GM12873 (cell line): ENCODE data around the gene HEATR5A.

Experiments
- TF ChIP-seq, protein P1 (sequence below): IDR thresholded peaks from 2 replicates; pipeline ENCODE4 v1.5.1; 2012; ENCODE audit warnings: low read depth, mild to moderate bottlenecking, moderate library complexity, low read length, control low read depth; ENCODE audit not compliant: insufficient read depth; ENCODE audit errors: missing control alignments

Gene HEATR5A

DNA sequence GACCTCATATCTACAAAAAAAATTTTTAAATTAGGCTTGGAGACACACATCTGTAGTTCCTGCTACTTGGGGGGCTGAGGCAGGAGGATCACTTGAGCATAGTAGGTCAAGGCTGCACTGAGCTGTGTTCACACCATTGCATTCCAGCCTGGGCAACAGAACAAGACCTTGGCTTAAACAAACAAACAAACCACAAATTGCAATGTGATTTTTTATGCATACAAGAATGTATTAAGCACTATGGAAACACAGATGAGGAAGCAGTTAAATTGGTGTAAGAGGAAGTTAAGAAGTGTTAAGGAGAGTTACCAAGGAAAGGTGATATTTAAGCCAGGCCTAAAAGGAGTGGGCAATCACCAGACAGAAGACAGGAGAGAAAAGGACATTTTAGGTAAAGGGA lies 129.1 kb downstream of the HEATR5A start:
- TF ChIP-seq, protein P1, sequence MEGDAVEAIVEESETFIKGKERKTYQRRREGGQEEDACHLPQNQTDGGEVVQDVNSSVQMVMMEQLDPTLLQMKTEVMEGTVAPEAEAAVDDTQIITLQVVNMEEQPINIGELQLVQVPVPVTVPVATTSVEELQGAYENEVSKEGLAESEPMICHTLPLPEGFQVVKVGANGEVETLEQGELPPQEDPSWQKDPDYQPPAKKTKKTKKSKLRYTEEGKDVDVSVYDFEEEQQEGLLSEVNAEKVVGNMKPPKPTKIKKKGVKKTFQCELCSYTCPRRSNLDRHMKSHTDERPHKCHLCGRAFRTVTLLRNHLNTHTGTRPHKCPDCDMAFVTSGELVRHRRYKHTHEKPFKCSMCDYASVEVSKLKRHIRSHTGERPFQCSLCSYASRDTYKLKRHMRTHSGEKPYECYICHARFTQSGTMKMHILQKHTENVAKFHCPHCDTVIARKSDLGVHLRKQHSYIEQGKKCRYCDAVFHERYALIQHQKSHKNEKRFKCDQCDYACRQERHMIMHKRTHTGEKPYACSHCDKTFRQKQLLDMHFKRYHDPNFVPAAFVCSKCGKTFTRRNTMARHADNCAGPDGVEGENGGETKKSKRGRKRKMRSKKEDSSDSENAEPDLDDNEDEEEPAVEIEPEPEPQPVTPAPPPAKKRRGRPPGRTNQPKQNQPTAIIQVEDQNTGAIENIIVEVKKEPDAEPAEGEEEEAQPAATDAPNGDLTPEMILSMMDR: no peak

DNA sequence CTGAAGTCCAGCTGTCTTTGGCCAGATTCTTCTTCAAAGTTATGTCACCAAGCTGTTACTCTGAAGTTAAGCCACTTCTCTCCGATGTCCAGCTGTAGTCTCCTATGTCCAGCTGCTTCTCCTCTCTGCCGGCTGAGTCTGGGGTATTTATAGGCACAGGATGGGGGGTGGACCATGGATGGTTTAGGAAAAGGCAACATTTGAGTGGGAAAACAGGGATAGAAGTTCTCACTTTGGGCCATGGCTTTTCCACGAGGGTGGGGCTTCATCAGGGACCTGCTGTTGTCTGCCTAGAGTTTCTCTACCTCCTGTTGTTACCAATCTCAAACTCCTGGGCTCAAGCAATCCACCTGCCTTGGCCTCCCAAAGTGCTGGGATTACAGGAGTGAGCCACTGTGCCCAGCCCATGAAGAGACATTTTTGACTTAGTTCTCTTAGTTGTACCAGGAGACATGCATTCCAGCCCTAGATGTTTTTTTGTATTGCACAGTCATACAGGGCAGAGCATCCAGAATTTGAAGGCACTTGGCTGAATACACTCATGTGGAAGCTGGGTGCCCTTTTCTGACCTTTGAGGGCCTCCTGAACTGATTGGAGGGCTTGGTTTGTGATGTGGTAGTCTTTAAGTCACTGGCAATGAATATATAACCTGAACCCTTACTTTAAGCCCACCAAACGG lies 132.9 kb downstream of the HEATR5A start:
- TF ChIP-seq, protein P1: no peak

DNA sequence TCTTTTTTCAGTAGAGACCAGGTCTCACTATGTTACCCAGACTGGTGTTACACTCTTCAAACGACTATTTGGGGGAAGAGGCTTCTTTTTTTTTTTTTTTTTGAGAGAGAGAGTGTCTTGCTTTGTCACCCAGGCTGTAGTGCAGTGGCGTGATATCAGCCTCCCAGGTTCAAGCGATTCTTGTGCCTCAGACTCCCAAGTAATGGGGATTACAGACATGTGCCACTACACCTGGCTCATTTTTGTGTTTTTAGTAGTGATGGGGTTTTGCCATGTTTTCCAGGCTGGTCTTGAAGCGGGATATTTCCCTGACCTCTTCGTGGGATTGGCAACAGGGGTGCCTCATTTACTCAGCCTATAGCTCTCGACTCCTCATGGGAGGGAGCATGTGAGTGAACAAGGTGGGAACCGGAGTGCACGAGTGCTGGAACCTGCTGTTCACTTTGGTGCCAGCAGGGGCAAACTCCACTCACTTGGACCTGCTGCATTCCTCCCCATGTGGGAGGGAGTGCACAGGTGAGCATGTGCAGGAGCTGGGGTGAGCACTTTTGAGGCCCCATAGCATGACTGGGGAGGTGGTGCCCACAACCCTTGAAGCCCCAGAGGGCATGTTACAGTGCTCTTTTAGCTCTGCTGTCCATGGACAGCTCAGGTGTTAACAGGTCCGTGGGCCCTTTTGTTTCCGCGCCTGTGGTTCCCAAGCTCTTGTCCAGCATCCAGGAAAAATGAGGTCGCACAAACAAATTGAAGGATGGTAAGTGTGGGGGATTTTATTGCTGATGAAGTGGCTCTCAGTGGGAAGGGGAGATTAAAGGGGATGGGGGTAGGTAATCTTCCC lies 133.7 kb downstream of the HEATR5A start:
- TF ChIP-seq, protein P1: peak; percentile 69

DNA sequence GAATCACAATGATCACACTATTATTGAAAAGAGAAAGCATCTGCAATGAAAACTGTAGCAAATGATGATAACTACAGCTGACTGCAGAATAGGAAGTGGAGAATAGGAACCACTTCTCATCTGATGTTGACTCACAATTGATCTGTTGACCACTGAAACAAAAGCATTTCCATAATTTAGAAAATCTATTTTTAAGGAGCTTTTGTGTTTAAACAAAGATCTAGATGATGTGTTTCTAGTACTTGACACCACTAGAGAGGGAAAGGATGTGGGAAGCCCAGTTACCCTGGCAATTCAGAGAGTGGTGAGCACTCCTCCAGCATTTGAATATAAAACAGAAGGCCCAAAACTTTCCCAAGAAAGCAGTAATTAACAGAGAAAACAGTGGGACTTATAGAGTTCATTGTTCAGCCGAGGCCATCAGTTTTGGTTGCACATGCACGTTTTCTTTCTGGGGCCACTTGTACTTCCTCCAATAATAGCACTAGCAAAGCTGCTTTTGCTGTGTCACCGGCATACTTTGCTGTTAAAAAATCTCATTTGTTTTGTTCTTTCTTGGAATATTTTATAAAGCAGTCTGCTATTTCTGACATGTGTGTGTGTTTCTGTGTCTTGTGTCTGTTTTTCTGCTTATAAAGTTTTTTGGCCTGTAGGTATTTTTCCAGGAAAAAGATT lies 136.6 kb downstream of the HEATR5A start:
- TF ChIP-seq, protein P1: no peak

DNA sequence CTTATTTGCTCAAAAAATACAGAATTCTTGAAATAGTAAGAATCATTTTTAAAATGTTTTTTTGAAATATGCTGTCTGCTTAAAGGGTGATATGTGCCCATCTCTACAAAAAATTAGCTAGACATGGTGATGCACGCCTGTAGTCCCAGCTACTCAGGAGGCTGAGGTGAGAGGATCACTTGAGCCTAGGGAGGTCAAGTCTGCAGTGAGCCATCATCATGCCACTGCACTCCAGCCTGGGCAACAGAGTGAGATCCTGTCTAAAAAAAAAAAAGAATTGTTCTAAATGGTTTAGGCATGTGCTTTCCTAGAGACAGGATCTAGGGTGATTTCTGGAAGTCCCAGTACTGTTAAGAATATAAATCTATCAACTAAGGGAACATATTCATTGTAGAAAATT lies 137.2 kb downstream of the HEATR5A start:
- TF ChIP-seq, protein P1: no peak

DNA sequence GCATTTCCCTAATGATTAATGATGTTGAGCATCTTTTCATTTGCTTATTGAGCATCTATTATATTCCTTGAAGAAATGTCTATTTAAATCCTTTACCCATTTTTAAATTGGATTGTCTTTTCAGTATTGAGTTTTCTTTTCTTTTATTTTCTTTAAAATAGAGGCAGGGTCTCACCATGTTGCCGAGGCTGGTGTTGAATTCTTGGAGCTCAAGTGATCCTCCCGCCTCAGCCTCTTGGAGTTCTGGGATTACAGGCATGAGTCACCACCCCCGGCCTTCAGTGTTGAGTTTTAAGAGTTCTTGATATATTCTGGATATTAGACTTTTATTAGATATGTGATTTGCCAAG lies 139.5 kb downstream of the HEATR5A start:
- TF ChIP-seq, protein P1: no peak
